ENCODE measurements around the gene GALNT1.

The GALNT1 gene

GRCh38 chr18:35616664-35617423 is 35.3 kb downstream of the GALNT1 start:
- DNase-seq (ENCODE audit: low read depth): peak; percentile 84
- TF ChIP-seq CTCF (IDR thresholded peaks at IDR 0.05; ENCODE audit: low read length, missing control alignments): no peak
- H3K4me3 ChIP-seq (replicated peaks; ENCODE audit: low read depth, low read length): peak overlapping the region; percentile 2

GRCh38 chr18:35617865-35618264 is 36.3 kb downstream of the GALNT1 start:
- TF ChIP-seq CTCF (IDR thresholded peaks at IDR 0.05; ENCODE audit: low read length, missing control alignments): no peak
- DNase-seq (ENCODE audit: low read depth): no peak
- H3K4me3 ChIP-seq (replicated peaks; ENCODE audit: low read depth, low read length): no peak overlapping the region

- no peak for TF ChIP-seq CTCF (IDR thresholded peaks at IDR 0.05; ENCODE audit: low read length, missing control alignments)
- DNase-seq (ENCODE audit: low read depth): no peak
- H3K4me3 ChIP-seq (replicated peaks; ENCODE audit: low read depth, low read length): no peak overlapping the region
Observed at GRCh38 chr18:35618289-35618688, 36.7 kb downstream of the GALNT1 start.

- H3K4me3 ChIP-seq (replicated peaks; ENCODE audit: low read depth, low read length): no peak overlapping the region
- DNase-seq (ENCODE audit: low read depth): no peak
- no peak for TF ChIP-seq CTCF (IDR thresholded peaks at IDR 0.05; ENCODE audit: low read length, missing control alignments)
Observed at GRCh38 chr18:35618696-35619095, 37.2 kb downstream of the GALNT1 start.

- TF ChIP-seq CTCF (IDR thresholded peaks at IDR 0.05; ENCODE audit: low read length, missing control alignments): no peak
- H3K4me3 ChIP-seq (replicated peaks; ENCODE audit: low read depth, low read length): no peak overlapping the region
- no peak for DNase-seq (ENCODE audit: low read depth)
Observed at GRCh38 chr18:35619464-35619863, 37.9 kb downstream of the GALNT1 start.

- no peak overlapping the region for H3K4me3 ChIP-seq (replicated peaks; ENCODE audit: low read depth, low read length)
- DNase-seq (ENCODE audit: low read depth): no peak
- no peak for TF ChIP-seq CTCF (IDR thresholded peaks at IDR 0.05; ENCODE audit: low read length, missing control alignments)
Observed at GRCh38 chr18:35619941-35620340, 38.4 kb downstream of the GALNT1 start.

GRCh38 chr18:35620765-35621164 is 39.2 kb downstream of the GALNT1 start:
- no peak overlapping the region for H3K4me3 ChIP-seq (replicated peaks; ENCODE audit: low read depth, low read length)
- peak; percentile 18 for DNase-seq (ENCODE audit: low read depth)
- TF ChIP-seq CTCF (IDR thresholded peaks at IDR 0.05; ENCODE audit: low read length, missing control alignments): no peak
